Astrocyte of the spinal cord (primary cell): ENCODE results near the gene ENOX2.
"Not testable (repeated sequence)": the region's sequence is repeated elsewhere in the genome, so short reads cannot be mapped to it uniquely, and the experiment has no call there.

Source experiments
- DNase-seq: peaks from one replicate; pipeline ENCODE4 v3.0.0; 2011; ENCODE audit warnings: low read depth, low spot score
- H3K4me3 ChIP-seq: 2 replicates; pipeline ENCODE4 v1.5.1; 2011; ENCODE audit warnings: low read depth, mild to moderate bottlenecking, low read length, moderate library complexity
- CTCF ChIP-seq: IDR thresholded peaks from 2 replicates; pipeline ENCODE4 v1.5.1; 2012; ENCODE audit warnings: low read depth, mild to moderate bottlenecking, low read length, inconsistent platforms
- in situ Hi-C: cut with HindIII; loops from 2 replicates; pipeline ENCODE4 v1.10.0; 2017; ENCODE audit warnings: low sequenced_read_pairs

Gene ENOX2

GRCh38 chrX:130828641-130829040 is 74.4 kb downstream of the ENOX2 start:
- in situ Hi-C loops, result no loop called here
- no peak overlapping the region for H3K4me3 ChIP-seq
- no peak for DNase-seq

GRCh38 chrX:130827648-130828047 is 75.4 kb downstream of the ENOX2 start:
- no peak overlapping the region for H3K4me3 ChIP-seq
- DNase-seq, result no peak

More at GRCh38 chrX:130828641-130829040, 74.4 kb downstream of the ENOX2 start:
- TF ChIP-seq CTCF, result no peak

GRCh38 chrX:130826249-130826648 is 76.8 kb downstream of the ENOX2 start:
- DNase-seq, result no peak

More at GRCh38 chrX:130827648-130828047, 75.4 kb downstream of the ENOX2 start:
- no peak for TF ChIP-seq CTCF
- in situ Hi-C loops, result no loop called here

GRCh38 chrX:130825525-130825924 is 77.5 kb downstream of the ENOX2 start:
- no peak for DNase-seq
- TF ChIP-seq CTCF, result no peak
- in situ Hi-C loops, result no loop called here
- no peak overlapping the region for H3K4me3 ChIP-seq

More at GRCh38 chrX:130826249-130826648, 76.8 kb downstream of the ENOX2 start:
- H3K4me3 ChIP-seq, result no peak overlapping the region
- no peak for TF ChIP-seq CTCF
- in situ Hi-C loops, result no loop called here

GRCh38 chrX:130819367-130819766 is 83.6 kb downstream of the ENOX2 start:
- in situ Hi-C loops, DNase-seq, H3K4me3 ChIP-seq: not testable (repeated sequence)

GRCh38 chrX:130813932-130814331 is 89.1 kb downstream of the ENOX2 start:
- in situ Hi-C loops, DNase-seq, H3K4me3 ChIP-seq: not testable (repeated sequence)

- no peak overlapping the region for H3K4me3 ChIP-seq
- TF ChIP-seq CTCF, result no peak
- DNase-seq, result no peak
- in situ Hi-C loops, result no loop called here
Measured at GRCh38 chrX:130810561-130810960, 92.4 kb downstream of the ENOX2 start.

- no peak overlapping the region for H3K4me3 ChIP-seq
- in situ Hi-C loops, result no loop called here
- TF ChIP-seq CTCF, result no peak
- DNase-seq, result no peak
Measured at GRCh38 chrX:130805903-130806302, 97.1 kb downstream of the ENOX2 start.
